Measurements from ENCODE around the gene ADORA3. TPM values are rescaled to one million over a fixed set of nuclear protein-coding genes. Genes with fewer than 3 reads are reported as not detected.

Gene ADORA3
- total RNA-seq (2021; ENCODE audit: unreplicated experiment) = not detected
- polyA plus RNA-seq (2012; ENCODE audit: insufficient read length) = not detected
- not detected for Bru-seq, nascent RNA
- not detected for BruChase-seq, experiment 1, labeled RNA remaining after a 2-hour chase
- BruChase-seq, experiment 2, labeled RNA remaining after a 6-hour chase = not detected
- long read RNA-seq = 0 reads

GRCh38 chr1:111503585-111504060, at the start of gene ADORA3, which contains the start of gene TMIGD3:
ADORA3 (minus strand) TSS chr1:111503633; CDS start chr1:111503354, 279 bp downstream.
TMIGD3 (minus strand) TSS chr1:111503633; CDS start chr1:111503354, 279 bp downstream.
- in situ Hi-C loops (cut with HindIII; ENCODE audit: low pct_unique_long_range_greater_than_20kb, low sequenced_read_pairs) = no loop called here
- Histone ChIP-seq H3K27ac (ENCODE audit: low read length) (no peak within 1 kb of the TSS), H3K4me1 (ENCODE audit: control insufficient read depth, insufficient read depth, low read length) (peaks cover 4% of the 10 kb centered on the region; the same call in 1 of the 2 replicates), H3K36me3 (ENCODE audit: control insufficient read depth, insufficient read depth, low read length) (no peaks in the 10 kb centered on the region), H3K9me3 (ENCODE audit: control insufficient read depth, insufficient read depth, low read depth, low read length) (no peaks in the 10 kb centered on the region), H3K27me3 (ENCODE audit: control insufficient read depth, insufficient read depth, low read length) (no peaks in the 10 kb centered on the region), H3K4me3 (ENCODE audit: low read depth in 2 of 2, low read length in 2 of 2) (no peak within 1 kb of the TSS)
- no peak for TF ChIP-seq TCF7L2 (IDR thresholded peaks at IDR 0.05; ENCODE audit: low read depth, low read length)
- TF ChIP-seq, protein P1, sequence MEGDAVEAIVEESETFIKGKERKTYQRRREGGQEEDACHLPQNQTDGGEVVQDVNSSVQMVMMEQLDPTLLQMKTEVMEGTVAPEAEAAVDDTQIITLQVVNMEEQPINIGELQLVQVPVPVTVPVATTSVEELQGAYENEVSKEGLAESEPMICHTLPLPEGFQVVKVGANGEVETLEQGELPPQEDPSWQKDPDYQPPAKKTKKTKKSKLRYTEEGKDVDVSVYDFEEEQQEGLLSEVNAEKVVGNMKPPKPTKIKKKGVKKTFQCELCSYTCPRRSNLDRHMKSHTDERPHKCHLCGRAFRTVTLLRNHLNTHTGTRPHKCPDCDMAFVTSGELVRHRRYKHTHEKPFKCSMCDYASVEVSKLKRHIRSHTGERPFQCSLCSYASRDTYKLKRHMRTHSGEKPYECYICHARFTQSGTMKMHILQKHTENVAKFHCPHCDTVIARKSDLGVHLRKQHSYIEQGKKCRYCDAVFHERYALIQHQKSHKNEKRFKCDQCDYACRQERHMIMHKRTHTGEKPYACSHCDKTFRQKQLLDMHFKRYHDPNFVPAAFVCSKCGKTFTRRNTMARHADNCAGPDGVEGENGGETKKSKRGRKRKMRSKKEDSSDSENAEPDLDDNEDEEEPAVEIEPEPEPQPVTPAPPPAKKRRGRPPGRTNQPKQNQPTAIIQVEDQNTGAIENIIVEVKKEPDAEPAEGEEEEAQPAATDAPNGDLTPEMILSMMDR (IDR thresholded peaks at IDR 0.05) = no peak
- intact Hi-C loops (cut with micrococcal nuclease; ENCODE audit: unreplicated experiment) = loop anchor here (10.0 kb wide), 1 partner anchor 251 kb away; the partner anchor contains the start of gene DDX20
- ChIA-PET POLR2A (no interaction called here), CTCF (no interaction called here)
- BruUV-seq (replicated peaks) = no TSS peak
- no peak for ATAC-seq
- DNase-seq (ENCODE audit: low read depth, low spot score) = no peak

- Histone ChIP-seq H3K4me3 (ENCODE audit: low read depth in 2 of 2, low read length in 2 of 2) (no peak overlapping the region), H3K36me3 (ENCODE audit: control insufficient read depth, insufficient read depth, low read length) (no peaks in the 10 kb centered on the region), H3K9me3 (ENCODE audit: control insufficient read depth, insufficient read depth, low read depth, low read length) (no peaks in the 10 kb centered on the region), H3K4me1 (ENCODE audit: control insufficient read depth, insufficient read depth, low read length) (no peaks in the 10 kb centered on the region), H3K27ac (ENCODE audit: low read length) (no peak overlapping the region), H3K27me3 (ENCODE audit: control insufficient read depth, insufficient read depth, low read length) (no peaks in the 10 kb centered on the region)
- BruUV-seq (replicated peaks) = no TSS peak
- no peak for DNase-seq (ENCODE audit: low read depth, low spot score)
- CTCF ChIA-PET = interaction anchor here (1.0 kb wide), 1 partner anchor 162 kb away, joined by 3 read pairs; no protein-coding TSS in a partner anchor
- POLR2A ChIA-PET = no interaction called here
- ATAC-seq = no peak
- TF ChIP-seq POLR2AphosphoS5 (IDR thresholded peaks at IDR 0.05; ENCODE audit: low read depth, low read length) = no peak
- no peak for TF ChIP-seq TCF7L2 (IDR thresholded peaks at IDR 0.05; ENCODE audit: low read depth, low read length)
- TF ChIP-seq SIN3A (IDR thresholded peaks at IDR 0.05; ENCODE audit: borderline replicate concordance, insufficient read depth, low read depth, low read length) = no peak
- TF ChIP-seq REST (IDR thresholded peaks at IDR 0.05; ENCODE audit: insufficient read depth in 1 of 2, low read depth in 2 of 2, low read length in 1 of 2) = no peak
- TF ChIP-seq, protein P1 (IDR thresholded peaks at IDR 0.05) = no peak
- intact Hi-C loops (cut with micrococcal nuclease; ENCODE audit: unreplicated experiment) = no loop called here
- in situ Hi-C loops (cut with HindIII; ENCODE audit: low pct_unique_long_range_greater_than_20kb, low sequenced_read_pairs) = no loop called here
Measured at GRCh38 chr1:111553196-111553595, 49.8 kb upstream of the ADORA3 start.

All from Panc1 (cell line).